Measurements from ENCODE around the gene MPRIP.

GRCh38 chr17:17060001-17060922 is 18.0 kb downstream of the MPRIP start:
- TF ChIP-seq ZNF707 (tag by site-specific recombination; IDR thresholded peaks at IDR 0.05) (no peak), CTCF (tag by site-specific recombination; IDR thresholded peaks at IDR 0.05) (no peak), ZNF23 (tag by site-specific recombination; IDR thresholded peaks at IDR 0.05; ENCODE audit: borderline replicate concordance) (no peak), ZNF404 (tag by site-specific recombination; IDR thresholded peaks at IDR 0.05) (no peak), ZBTB11 (tag by site-specific recombination; conservative IDR thresholded peaks at IDR 0.05; ENCODE audit: low read depth) (no peak), ZNF580 (tag by site-specific recombination; IDR thresholded peaks at IDR 0.05) (no peak), GFI1B (tag by site-specific recombination; IDR thresholded peaks at IDR 0.05) (no peak), PBX3 (CRISPR knock-in tag; IDR thresholded peaks at IDR 0.05) (no peak)
